Gastroesophageal sphincter (tissue), 4 donors: Measurements from ENCODE around the gene MDFIC. TPM values are rescaled to one million over a fixed set of nuclear protein-coding genes. Genes with fewer than 3 reads are reported as not detected.

ENCODE experiments used
- ATAC-seq: fragments of 150-250 bp; one replicate; pipeline ENCODE4 v1.9.1; 2016; ENCODE audit warnings: mild to moderate bottlenecking, moderate library complexity
- H3K27ac ChIP-seq, 4 donors: fragments of 200-600 bp; sonication (generic) in 3 of 4; 1 replicate in 3 of 4; 2 replicates in 1 of 4; pipeline ENCODE4 v1.5.1; 2016 to 2019
- H3K27me3 ChIP-seq: fragments of 200-600 bp; sonication (generic); one replicate; pipeline ENCODE4 v1.5.1; 2019
- H3K36me3 ChIP-seq, 2 donors: fragments of 200-600 bp; sonication (generic); one replicate each; pipeline ENCODE4 v1.5.1; 2019; ENCODE audit warnings: control low read depth in 1 of 2
- H3K4me1 ChIP-seq, 3 donors: fragments of 200-600 bp; sonication (generic); 1 replicate in 2 of 3; 2 replicates in 1 of 3; pipeline ENCODE4 v1.5.1; 2016 to 2019; ENCODE audit warnings: control low read depth in 2 of 3
- H3K4me3 ChIP-seq, 2 donors: fragments of 200-600 bp; sonication (generic); one replicate each; pipeline ENCODE4 v1.5.1; 2019; ENCODE audit warnings: mild to moderate bottlenecking in 1 of 2, moderate library complexity in 1 of 2
- H3K9me3 ChIP-seq, 3 donors: fragments of 200-600 bp; sonication (generic); one replicate each; pipeline ENCODE4 v1.5.1; 2017 to 2019; ENCODE audit warnings: control low read depth in 2 of 3
- CTCF ChIP-seq, 4 experiments: fragments of 200-600 bp in 2 of 4; fragments of 450-650 bp in 2 of 4; sonication (generic) in 1 of 4; IDR thresholded peaks; one replicate each; pipeline ENCODE4 v1.5.1; 2017 to 2019; ENCODE audit warnings: antibody characterized with exemption in 4 of 4, mild to moderate bottlenecking in 2 of 4, moderate library complexity in 2 of 4
- EP300 ChIP-seq: sonication (generic); formaldehyde crosslinking; IDR thresholded peaks from one replicate; pipeline ENCODE4 v1.6.1; 2017; ENCODE audit warnings: antibody characterized with exemption, mild to moderate bottlenecking
- POLR2A ChIP-seq, 2 donors: fragments of 450-650 bp; IDR thresholded peaks; one replicate each; pipeline ENCODE4 v1.6.1; 2017; ENCODE audit warnings: antibody characterized with exemption in 2 of 2, mild to moderate bottlenecking in 2 of 2, moderate library complexity in 1 of 2
- POLR2AphosphoS5 ChIP-seq: sonication (generic); formaldehyde crosslinking; IDR thresholded peaks from one replicate; pipeline ENCODE4 v1.6.1; 2017; ENCODE audit warnings: antibody characterized with exemption
- WGBS, 2 donors: methylation state at CpG; one replicate each; pipeline ENCODE4 v1.1.5; 2018; ENCODE audit warnings: low coverage in 1 of 2; 5-methylcytosine and 5-hydroxymethylcytosine counted together
- total RNA-seq, 4 donors: library from RNA; depleted of rRNA; stranded (reverse); fragments of >200 nt; gene quantifications; one replicate each; pipeline ENCODE4 v1.1.0, GENCODE V29; 2016

Gene MDFIC
- total RNA-seq, 4 donors from 2014 or later = 30.3 to 73.5 (median 38.1) TPM

- Histone ChIP-seq H3K9me3 (no peaks in the 10 kb centered on the region), H3K4me1 (peaks cover 0 to 23% (median 4%) of the 10 kb centered on the region in 3 donors), H3K36me3 (no peaks in the 10 kb centered on the region), H3K27ac (no peak overlapping the region), H3K4me3 (no peak overlapping the region), H3K27me3 (no peaks in the 10 kb centered on the region)
- ATAC-seq = no peak
- TF ChIP-seq CTCF (IDR thresholded peaks at IDR 0.05) = no peak
- no peak for TF ChIP-seq EP300
- no peak for TF ChIP-seq POLR2AphosphoS5
- WGBS, 2 donors = 74 to 95% methylated on average over 3 of the region's 3 CpGs
These were observed 48.4 kb downstream of the MDFIC start for GRCh38 chr7:114970308-114970707.

- Histone ChIP-seq H3K4me3 (no peak overlapping the region), H3K9me3 (no peaks in the 10 kb centered on the region), H3K27ac (no peak overlapping the region), H3K4me1 (peaks cover 0 to 23% (median 4%) of the 10 kb centered on the region in 3 donors), H3K27me3 (no peaks in the 10 kb centered on the region), H3K36me3 (no peaks in the 10 kb centered on the region)
- no peak for TF ChIP-seq POLR2A (IDR thresholded peaks at IDR 0.05)
- TF ChIP-seq CTCF (IDR thresholded peaks at IDR 0.05) = no peak
- no peak for TF ChIP-seq EP300
- no peak for TF ChIP-seq POLR2AphosphoS5
- WGBS, 2 donors = no CpG with 5 or more reads among the region's 1 CpG
- no peak for ATAC-seq
These were observed 48.8 kb downstream of the MDFIC start for GRCh38 chr7:114970732-114971131.

GRCh38 chr7:114972567-114972966, 50.7 kb downstream of the MDFIC start:
- peaks cover 0 to 23% (median 4%) of the 10 kb centered on the region in 3 donors for H3K4me1 ChIP-seq
- H3K36me3 ChIP-seq = no peaks in the 10 kb centered on the region
- H3K9me3 ChIP-seq = no peaks in the 10 kb centered on the region
- 71 to 84% methylated on average over 2 to 3 of the region's 3 CpGs for WGBS, 2 donors
- no peak overlapping the region for H3K27ac ChIP-seq
- no peaks in the 10 kb centered on the region for H3K27me3 ChIP-seq
- no peak overlapping the region for H3K4me3 ChIP-seq
- ATAC-seq = no peak
- TF ChIP-seq EP300 (no peak), CTCF (IDR thresholded peaks at IDR 0.05) (no peak), POLR2AphosphoS5 (no peak), POLR2A (IDR thresholded peaks at IDR 0.05) (no peak)

GRCh38 chr7:114973147-114973546, 51.3 kb downstream of the MDFIC start:
- Histone ChIP-seq H3K27ac (no peak overlapping the region), H3K4me1 (peaks cover 0 to 23% (median 4%) of the 10 kb centered on the region in 3 donors), H3K36me3 (no peaks in the 10 kb centered on the region), H3K4me3 (no peak overlapping the region), H3K27me3 (no peaks in the 10 kb centered on the region), H3K9me3 (no peaks in the 10 kb centered on the region)
- TF ChIP-seq EP300 = no peak
- TF ChIP-seq POLR2AphosphoS5 = no peak
- TF ChIP-seq CTCF (IDR thresholded peaks at IDR 0.05) = no peak
- no peak for TF ChIP-seq POLR2A (IDR thresholded peaks at IDR 0.05)
- ATAC-seq = no peak
- WGBS, 2 donors = 46 to 50% methylated on average over 3 of the region's 3 CpGs

- TF ChIP-seq EP300 (no peak), CTCF (IDR thresholded peaks at IDR 0.05) (no peak), POLR2A (IDR thresholded peaks at IDR 0.05) (no peak), POLR2AphosphoS5 (no peak)
- Histone ChIP-seq H3K4me1 (peaks cover 0 to 45% (median 4%) of the 10 kb centered on the region in 3 donors), H3K4me3 (no peak overlapping the region), H3K27ac (no peak overlapping the region), H3K9me3 (no peaks in the 10 kb centered on the region), H3K27me3 (no peaks in the 10 kb centered on the region), H3K36me3 (peaks cover 0 to 5% of the 10 kb centered on the region in 2 donors)
- WGBS, 2 donors = 71 to 78% methylated on average over 2 of the region's 2 CpGs
- no peak for ATAC-seq
These were observed 53.5 kb downstream of the MDFIC start for GRCh38 chr7:114975401-114975800.
